ENCODE data around the gene CCNY. TPM values are rescaled to one million over a fixed set of nuclear protein-coding genes. Genes with fewer than 3 reads are reported as not detected.

The CCNY gene
- total and polyA plus RNA-seq, 2 donors (not counting 1 experiment from before 2014, with no cell fraction given): 34.1 to 64.9 TPM

DNA sequence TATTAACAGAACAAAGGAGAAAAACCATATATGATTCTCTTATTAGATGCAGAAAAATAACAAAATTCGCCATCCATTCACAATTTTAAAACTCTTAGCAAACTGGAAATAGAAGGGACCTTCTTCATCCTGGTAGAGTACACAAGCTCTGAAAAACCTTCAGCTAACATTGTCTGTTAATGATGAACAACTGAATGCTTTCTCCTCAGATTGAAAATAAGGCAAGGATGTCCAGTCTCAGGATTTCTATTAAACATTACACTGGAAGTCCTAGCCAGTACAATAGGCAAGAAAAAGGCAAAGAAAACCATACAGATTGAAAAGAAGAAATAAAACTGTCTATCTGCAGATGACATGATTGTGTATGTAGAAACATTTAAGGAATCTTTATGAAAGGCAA lies 16.0 kb upstream of the CCNY start:
- Mint-ChIP-seq H3K4me3 (no peak overlapping the region), H3K27ac (no peak overlapping the region), H3K9me3 (ENCODE audit: insufficient read depth) (peaks cover 6% of the 10 kb centered on the region), H3K27me3 (no peaks in the 10 kb centered on the region), H3K4me1 (peaks cover 11% of the 10 kb centered on the region)
- Histone ChIP-seq H4K20me1 (ENCODE audit: control insufficient read depth, insufficient read depth, low read length, poor library complexity, severe bottlenecking) (no peaks in the 10 kb centered on the region), H2AFZ (ENCODE audit: insufficient read depth, low read depth, low read length, poor library complexity, severe bottlenecking) (no peak overlapping the region), H3K9ac (ENCODE audit: low read length) (no peak overlapping the region), H3K27me3 (replicated peaks in 1 of 4; ENCODE audit: control extremely low read depth in 1 of 4, control insufficient read depth in 3 of 4, insufficient read depth in 4 of 4, low read length in 3 of 4) (no peaks in the 10 kb centered on the region), H3K36me3 (replicated peaks in 1 of 2; ENCODE audit: control extremely low read depth in 1 of 2, control insufficient read depth in 1 of 2, extremely low read depth in 1 of 2, insufficient read depth in 2 of 2, low read length in 1 of 2) (peaks cover 0 to 5% of the 10 kb centered on the region in 2 experiments), H3K27ac (ENCODE audit: low read length in 2 of 2) (no peak overlapping the region), H3K4me3 (ENCODE audit: control extremely low read depth in 1 of 5, extremely low read depth in 1 of 5, insufficient read depth in 1 of 5, low read depth in 2 of 5, low read length in 4 of 5) (no peak overlapping the region), H3K4me1 (ENCODE audit: control insufficient read depth in 2 of 2, insufficient read depth in 2 of 2, low read length in 2 of 2) (no peaks in the 10 kb centered on the region), H3K79me2 (ENCODE audit: control insufficient read depth, insufficient read depth, low read length) (peaks cover 19% of the 10 kb centered on the region), H3K9me3 (ENCODE audit: control extremely low read depth in 1 of 3, control insufficient read depth in 2 of 3, insufficient read depth in 1 of 3, low read length in 2 of 3) (peaks cover 4 to 9% (median 7%) of the 10 kb centered on the region in 3 donors), H3K4me2 (replicated peaks; ENCODE audit: low read depth, low read length, poor library complexity, severe bottlenecking) (no peak overlapping the region)
- no peak for DNase-seq
- TF ChIP-seq, protein P1, sequence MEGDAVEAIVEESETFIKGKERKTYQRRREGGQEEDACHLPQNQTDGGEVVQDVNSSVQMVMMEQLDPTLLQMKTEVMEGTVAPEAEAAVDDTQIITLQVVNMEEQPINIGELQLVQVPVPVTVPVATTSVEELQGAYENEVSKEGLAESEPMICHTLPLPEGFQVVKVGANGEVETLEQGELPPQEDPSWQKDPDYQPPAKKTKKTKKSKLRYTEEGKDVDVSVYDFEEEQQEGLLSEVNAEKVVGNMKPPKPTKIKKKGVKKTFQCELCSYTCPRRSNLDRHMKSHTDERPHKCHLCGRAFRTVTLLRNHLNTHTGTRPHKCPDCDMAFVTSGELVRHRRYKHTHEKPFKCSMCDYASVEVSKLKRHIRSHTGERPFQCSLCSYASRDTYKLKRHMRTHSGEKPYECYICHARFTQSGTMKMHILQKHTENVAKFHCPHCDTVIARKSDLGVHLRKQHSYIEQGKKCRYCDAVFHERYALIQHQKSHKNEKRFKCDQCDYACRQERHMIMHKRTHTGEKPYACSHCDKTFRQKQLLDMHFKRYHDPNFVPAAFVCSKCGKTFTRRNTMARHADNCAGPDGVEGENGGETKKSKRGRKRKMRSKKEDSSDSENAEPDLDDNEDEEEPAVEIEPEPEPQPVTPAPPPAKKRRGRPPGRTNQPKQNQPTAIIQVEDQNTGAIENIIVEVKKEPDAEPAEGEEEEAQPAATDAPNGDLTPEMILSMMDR (IDR thresholded peaks at IDR 0.05): no peak
- no peak for TF ChIP-seq EZH2 (IDR thresholded peaks at IDR 0.05; ENCODE audit: borderline replicate concordance, insufficient read depth, low read depth, low read length, poor library complexity, severe bottlenecking)
- intact Hi-C loops (cut with micrococcal nuclease): no loop called here
- ChIA-PET POLR2A (no interaction called here), CTCF (no interaction called here)
- no peak for ATAC-seq (ENCODE audit: low read depth)
- no CpG with 5 or more reads among the region's 1 CpG for WGBS (ENCODE audit: insufficient coverage)

DNA sequence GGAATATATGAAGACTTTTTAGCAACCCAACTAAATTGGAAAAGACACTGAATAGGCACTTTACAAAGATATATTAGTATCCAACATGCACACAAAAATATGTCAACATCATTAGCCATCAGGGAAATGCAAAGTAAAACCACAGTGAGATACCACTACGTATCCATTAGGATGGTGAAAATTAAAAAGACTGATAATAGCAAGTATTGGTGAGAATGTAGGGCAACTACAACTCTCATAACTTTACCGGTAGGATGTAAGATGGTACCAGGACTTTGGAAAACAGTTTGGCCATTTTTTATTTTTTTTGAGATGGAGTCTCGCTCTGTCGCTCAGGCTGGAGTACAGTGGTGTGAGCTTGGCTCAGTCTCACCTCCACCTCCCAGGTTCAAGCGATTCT lies 13.7 kb upstream of the CCNY start:
- DNase-seq: no peak
- intact Hi-C loops (cut with micrococcal nuclease): no loop called here
- Histone ChIP-seq H3K79me2 (ENCODE audit: control insufficient read depth, insufficient read depth, low read length) (peaks cover 32% of the 10 kb centered on the region), H3K27ac (ENCODE audit: low read length in 2 of 2) (no peak overlapping the region), H2AFZ (ENCODE audit: insufficient read depth, low read depth, low read length, poor library complexity, severe bottlenecking) (no peak overlapping the region), H3K4me3 (ENCODE audit: control extremely low read depth in 1 of 5, extremely low read depth in 1 of 5, insufficient read depth in 1 of 5, low read depth in 2 of 5, low read length in 4 of 5) (no peak overlapping the region), H3K9me3 (ENCODE audit: control extremely low read depth in 1 of 3, control insufficient read depth in 2 of 3, insufficient read depth in 1 of 3, low read length in 2 of 3) (peaks cover 4 to 9% (median 7%) of the 10 kb centered on the region in 3 donors), H3K9ac (ENCODE audit: low read length) (no peak overlapping the region), H3K27me3 (replicated peaks in 1 of 4; ENCODE audit: control extremely low read depth in 1 of 4, control insufficient read depth in 3 of 4, insufficient read depth in 4 of 4, low read length in 3 of 4) (no peaks in the 10 kb centered on the region), H3K36me3 (replicated peaks in 1 of 2; ENCODE audit: control extremely low read depth in 1 of 2, control insufficient read depth in 1 of 2, extremely low read depth in 1 of 2, insufficient read depth in 2 of 2, low read length in 1 of 2) (peaks cover 0 to 5% of the 10 kb centered on the region in 2 experiments), H3K4me1 (ENCODE audit: control insufficient read depth in 2 of 2, insufficient read depth in 2 of 2, low read length in 2 of 2) (no peaks in the 10 kb centered on the region), H3K4me2 (replicated peaks; ENCODE audit: low read depth, low read length, poor library complexity, severe bottlenecking) (no peak overlapping the region), H4K20me1 (ENCODE audit: control insufficient read depth, insufficient read depth, low read length, poor library complexity, severe bottlenecking) (peaks cover 14% of the 10 kb centered on the region)
- H3K9me3 Mint-ChIP-seq (ENCODE audit: insufficient read depth): peaks cover 6% of the 10 kb centered on the region
- 92% methylated on average over 2 of the region's 5 CpGs for WGBS (ENCODE audit: insufficient coverage)
- no peak overlapping the region for H3K4me3 Mint-ChIP-seq
- H3K27ac Mint-ChIP-seq: no peak overlapping the region
- ChIA-PET CTCF (no interaction called here), POLR2A (no interaction called here)
- H3K27me3 Mint-ChIP-seq: no peaks in the 10 kb centered on the region
- peaks cover 8% of the 10 kb centered on the region for H3K4me1 Mint-ChIP-seq
- no peak for ATAC-seq (ENCODE audit: low read depth)
- TF ChIP-seq, protein P1 (IDR thresholded peaks at IDR 0.05): no peak
- no peak for TF ChIP-seq EZH2 (IDR thresholded peaks at IDR 0.05; ENCODE audit: borderline replicate concordance, insufficient read depth, low read depth, low read length, poor library complexity, severe bottlenecking)
